GM21786 (cell line): ENCODE results near the gene ADGRB2.

ENCODE experiments used
- ATAC-seq: cut with Tn5 transposase; IDR thresholded peaks from one replicate; pipeline ENCODE4 v1.9.1; 2021; ENCODE audit not compliant: unreplicated experiment

The ADGRB2 gene

GRCh38 chr1:31765516-31765915 lies 1.4 kb upstream of the ADGRB2 start:
- no peak for ATAC-seq

- ATAC-seq, result no peak
Observed at GRCh38 chr1:31765041-31765467, 914 bp upstream of the ADGRB2 start.

GRCh38 chr1:31763671-31764311 lies 349 bp downstream of the ADGRB2 start:
- ATAC-seq, result no peak

GRCh38 chr1:31762726-31763670 lies 1.1 kb downstream of the ADGRB2 start:
- ATAC-seq, result no peak

GRCh38 chr1:31762323-31762722 lies 1.8 kb downstream of the ADGRB2 start:
- ATAC-seq, result no peak

GRCh38 chr1:31761883-31762282 lies 2.3 kb downstream of the ADGRB2 start:
- ATAC-seq, result no peak

GRCh38 chr1:31760471-31761470 lies 3.4 kb downstream of the ADGRB2 start:
- no peak for ATAC-seq

- no peak for ATAC-seq
Observed at GRCh38 chr1:31759298-31760023, 4.7 kb downstream of the ADGRB2 start.

- no peak for ATAC-seq
Observed at GRCh38 chr1:31758823-31759222, 5.3 kb downstream of the ADGRB2 start.

GRCh38 chr1:31757989-31758388 lies 6.2 kb downstream of the ADGRB2 start:
- no peak for ATAC-seq

- ATAC-seq, result no peak
Observed at GRCh38 chr1:31757204-31757679, 6.9 kb downstream of the ADGRB2 start.

- no peak for ATAC-seq
Observed at GRCh38 chr1:31756578-31756977, 7.6 kb downstream of the ADGRB2 start.

GRCh38 chr1:31755850-31756492 lies 8.2 kb downstream of the ADGRB2 start:
- ATAC-seq, result no peak

- no peak for ATAC-seq
Observed at GRCh38 chr1:31755197-31755611, 8.9 kb downstream of the ADGRB2 start.

- ATAC-seq, result no peak
Observed at GRCh38 chr1:31754397-31754796, 9.7 kb downstream of the ADGRB2 start.

- ATAC-seq, result no peak
Observed at GRCh38 chr1:31753707-31754349, 10.3 kb downstream of the ADGRB2 start.

- no peak for ATAC-seq
Observed at GRCh38 chr1:31752952-31753475, 11.1 kb downstream of the ADGRB2 start.

GRCh38 chr1:31752258-31752657 lies 11.9 kb downstream of the ADGRB2 start:
- ATAC-seq, result no peak

GRCh38 chr1:31751822-31752241 lies 12.3 kb downstream of the ADGRB2 start:
- ATAC-seq, result no peak
